Stromal cell of bone marrow (primary cell): ENCODE results near the gene MGAT4D.
A peak's percentile ranks its signal among the peaks of the same experiment; 100 is the strongest.
"Not testable (repeated sequence)": the region's sequence is repeated elsewhere in the genome, so short reads cannot be mapped to it uniquely, and the experiment has no call there.

Experiments used
- DNase-seq: peaks from one replicate; pipeline ENCODE4 v3.0.0-alpha.2; 2012; ENCODE audit warnings: low read depth

The MGAT4D gene

GRCh38 chr4:140439644-140440142 lies 58.4 kb downstream of the MGAT4D start:
- DNase-seq: no peak

- DNase-seq: no peak
These were observed 70.1 kb downstream of the MGAT4D start for GRCh38 chr4:140427919-140428471.

GRCh38 chr4:140427106-140427918 lies 70.8 kb downstream of the MGAT4D start, which contains the start of gene CLGN:
TSS of gene CLGN (minus strand) at chr4:140427648. CDS start at chr4:140413078, 14,570 bp downstream.
- DNase-seq: peak; percentile 9

- no peak for DNase-seq
These were observed 71.4 kb downstream of the MGAT4D start for GRCh38 chr4:140426610-140427105.

- peak; percentile 15 for DNase-seq
These were observed 75.0 kb downstream of the MGAT4D start for GRCh38 chr4:140423106-140423505.

GRCh38 chr4:140413130-140413969 lies 84.7 kb downstream of the MGAT4D start:
- not testable (repeated sequence) for DNase-seq

GRCh38 chr4:140408974-140409373 lies 89.1 kb downstream of the MGAT4D start:
- no peak for DNase-seq

GRCh38 chr4:140406292-140406691 lies 91.8 kb downstream of the MGAT4D start:
- no peak for DNase-seq

- no peak for DNase-seq
These were observed 98.0 kb downstream of the MGAT4D start for GRCh38 chr4:140400111-140400510.

- no peak for DNase-seq
These were observed 102.4 kb downstream of the MGAT4D start for GRCh38 chr4:140395668-140396067.
